A172 (cell line): ENCODE measurements around the gene NRM. TPM values are rescaled to one million over a fixed set of nuclear protein-coding genes. Genes with fewer than 3 reads are reported as not detected.
A peak's percentile ranks its signal among the peaks of the same experiment; 100 is the strongest.

ENCODE experiments used
- DNase-seq: peaks from one replicate; pipeline ENCODE4 v3.0.0-alpha.2; 2015; ENCODE audit warnings: low spot score
- total RNA-seq: library from RNA; depleted of rRNA; stranded (reverse); fragments of >200 nt; shearing (Covaris generic); gene quantifications from 2 replicates; pipeline ENCODE4 v1.2.3, GENCODE V29; 2014

NRM gene
- total RNA-seq, 1 experiment from 2014 or later: 14.0 TPM

- no peak for DNase-seq
Observed at GRCh38 chr6:30688569-30688968, 2.2 kb downstream of the NRM start.

GRCh38 chr6:30687659-30688431 lies 2.9 kb downstream of the NRM start:
- DNase-seq: peak; percentile 46

- DNase-seq: peak; percentile 98
Observed at GRCh38 chr6:30686908-30687658, 3.7 kb downstream of the NRM start.

- peak; percentile 52 for DNase-seq
Observed at GRCh38 chr6:30686009-30686907, 4.5 kb downstream of the NRM start, which contains the start of gene PPP1R18. TSS of gene PPP1R18 (minus strand) at chr6:30686645. CDS start at chr6:30686018, 627 bp downstream.

GRCh38 chr6:30685157-30686008 lies 5.4 kb downstream of the NRM start:
- no peak for DNase-seq

GRCh38 chr6:30684386-30685156 lies 6.2 kb downstream of the NRM start:
- DNase-seq: no peak

GRCh38 chr6:30683980-30684338 lies 6.8 kb downstream of the NRM start:
- no peak for DNase-seq

- DNase-seq: no peak
Observed at GRCh38 chr6:30683183-30683979, 7.4 kb downstream of the NRM start.

GRCh38 chr6:30682143-30683117 lies 8.4 kb downstream of the NRM start:
- peak; percentile 71 for DNase-seq

- no peak for DNase-seq
Observed at GRCh38 chr6:30681766-30682142, 9.0 kb downstream of the NRM start.

- DNase-seq: no peak
Observed at GRCh38 chr6:30679765-30680535, 10.8 kb downstream of the NRM start.

- DNase-seq: peak; percentile 35
Observed at GRCh38 chr6:30678964-30679726, 11.6 kb downstream of the NRM start.

GRCh38 chr6:30676660-30677285 lies 14.0 kb downstream of the NRM start:
- DNase-seq: no peak

- peak; percentile 93 for DNase-seq
Observed at GRCh38 chr6:30672445-30673253, 18.1 kb downstream of the NRM start, which contains the start of gene DHX16. TSS of gene DHX16 (minus strand) at chr6:30673006. CDS start at chr6:30672841, 165 bp downstream.
